Cardiac muscle cell (in vitro differentiated cells and primary cell): ENCODE measurements around the gene LRBA. TPM values are rescaled to one million over a fixed set of nuclear protein-coding genes. Genes with fewer than 3 reads are reported as not detected.

ENCODE experiments used
- DNase-seq, 2 donors: peaks; one replicate each; pipeline versions ENCODE4 v3.0.0 to v3.0.0-alpha.2; 2010 to 2017; ENCODE audit warnings: low read depth in 1 of 2, low spot score in 1 of 2
- H3K27ac ChIP-seq: fragments of 200-600 bp; sonication (generic); 2 replicates; pipeline ENCODE4 v1.5.1; 2016
- H3K27me3 ChIP-seq: fragments of 200-600 bp; sonication (generic); 2 replicates; pipeline ENCODE4 v1.6.0; 2016; ENCODE audit warnings: control low read depth
- H3K36me3 ChIP-seq: fragments of 200-600 bp; sonication (generic); 2 replicates; pipeline ENCODE4 v1.5.1; 2016; ENCODE audit warnings: control low read depth
- H3K4me1 ChIP-seq: fragments of 200-600 bp; sonication (generic); 2 replicates; pipeline ENCODE4 v1.8.1; 2017; ENCODE audit warnings: low read depth, mild to moderate bottlenecking, mixed run types
- H3K4me3 ChIP-seq: fragments of 200-600 bp; sonication (generic); 2 replicates; pipeline ENCODE4 v1.5.1; 2016; ENCODE audit warnings: mild to moderate bottlenecking
- H3K9me3 ChIP-seq: fragments of 200-600 bp; sonication (generic); 2 replicates; pipeline ENCODE4 v1.5.1; 2017; ENCODE audit warnings: low read depth, mild to moderate bottlenecking, control low read depth
- polyA plus RNA-seq: library from polyadenylated mRNA; unstranded; fragments of >200 nt; fragmentation: Nextera tagmentation; extraction: Ambion mirVana; gene quantifications from 2 replicates; pipeline ENCODE4 v1.2.1, GENCODE V29; 2016
- total RNA-seq: library from RNA; depleted of rRNA; stranded (reverse); fragments of >200 nt; gene quantifications from 2 replicates; pipeline ENCODE4 v1.2.3, GENCODE V29; 2016
- TF ChIP-seq, protein P1 (sequence below): IDR thresholded peaks from 2 replicates; pipeline ENCODE4 v1.5.1; 2012; ENCODE audit warnings: low read depth, mild to moderate bottlenecking, low read length

The LRBA gene
- total and polyA plus RNA-seq, 2 experiments from 2014 or later = 17.7 to 58.8 TPM

DNA sequence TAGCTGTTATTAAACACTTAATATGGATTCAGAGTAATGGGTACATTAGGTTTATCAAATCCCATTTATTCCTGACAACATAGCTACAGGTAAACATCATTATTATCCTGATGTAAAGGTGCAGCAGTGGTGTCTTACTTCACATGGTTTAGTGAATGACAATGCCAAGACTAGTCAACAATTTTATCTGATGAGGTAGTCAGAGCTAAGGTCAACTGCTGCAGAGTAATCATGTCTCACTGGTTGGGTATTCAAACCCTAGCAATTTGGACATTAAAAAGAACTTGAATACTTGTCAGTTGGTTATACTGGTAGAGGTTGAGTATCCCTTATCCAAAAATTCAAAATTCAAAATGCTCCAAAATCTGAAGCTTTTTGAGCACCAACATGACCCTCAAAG is 315.5 kb downstream of the LRBA start:
- H3K27me3 ChIP-seq = no peaks in the 10 kb centered on the region
- H3K4me3 ChIP-seq = no peak overlapping the region
- no peak overlapping the region for H3K27ac ChIP-seq
- H3K4me1 ChIP-seq = no peaks in the 10 kb centered on the region
- TF ChIP-seq, protein P1, sequence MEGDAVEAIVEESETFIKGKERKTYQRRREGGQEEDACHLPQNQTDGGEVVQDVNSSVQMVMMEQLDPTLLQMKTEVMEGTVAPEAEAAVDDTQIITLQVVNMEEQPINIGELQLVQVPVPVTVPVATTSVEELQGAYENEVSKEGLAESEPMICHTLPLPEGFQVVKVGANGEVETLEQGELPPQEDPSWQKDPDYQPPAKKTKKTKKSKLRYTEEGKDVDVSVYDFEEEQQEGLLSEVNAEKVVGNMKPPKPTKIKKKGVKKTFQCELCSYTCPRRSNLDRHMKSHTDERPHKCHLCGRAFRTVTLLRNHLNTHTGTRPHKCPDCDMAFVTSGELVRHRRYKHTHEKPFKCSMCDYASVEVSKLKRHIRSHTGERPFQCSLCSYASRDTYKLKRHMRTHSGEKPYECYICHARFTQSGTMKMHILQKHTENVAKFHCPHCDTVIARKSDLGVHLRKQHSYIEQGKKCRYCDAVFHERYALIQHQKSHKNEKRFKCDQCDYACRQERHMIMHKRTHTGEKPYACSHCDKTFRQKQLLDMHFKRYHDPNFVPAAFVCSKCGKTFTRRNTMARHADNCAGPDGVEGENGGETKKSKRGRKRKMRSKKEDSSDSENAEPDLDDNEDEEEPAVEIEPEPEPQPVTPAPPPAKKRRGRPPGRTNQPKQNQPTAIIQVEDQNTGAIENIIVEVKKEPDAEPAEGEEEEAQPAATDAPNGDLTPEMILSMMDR = no peak
- no peaks in the 10 kb centered on the region for H3K36me3 ChIP-seq
- DNase-seq = no peak
- H3K9me3 ChIP-seq = no peaks in the 10 kb centered on the region

DNA sequence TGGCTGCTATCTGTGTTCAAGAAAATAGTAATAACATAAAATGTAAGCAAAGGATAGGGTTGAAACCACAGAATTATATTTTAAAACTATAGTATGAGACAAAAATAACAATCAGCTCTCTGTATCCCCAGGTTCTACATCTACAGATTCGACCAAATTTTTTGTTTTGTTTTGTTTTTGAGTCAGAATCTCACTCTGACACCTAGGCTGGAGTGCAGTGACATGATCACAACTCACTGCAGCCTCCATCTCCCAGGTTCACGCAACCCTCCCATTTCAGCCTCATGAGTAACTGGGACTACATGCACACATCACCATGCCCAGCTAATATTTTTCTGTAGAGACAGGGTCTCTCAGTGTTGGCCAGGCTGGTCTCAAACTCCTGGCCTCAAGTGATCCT is 319.9 kb downstream of the LRBA start:
- no peak overlapping the region for H3K27ac ChIP-seq
- TF ChIP-seq, protein P1 = no peak
- no peaks in the 10 kb centered on the region for H3K36me3 ChIP-seq
- no peak overlapping the region for H3K4me3 ChIP-seq
- no peaks in the 10 kb centered on the region for H3K4me1 ChIP-seq
- no peaks in the 10 kb centered on the region for H3K9me3 ChIP-seq
- H3K27me3 ChIP-seq = no peaks in the 10 kb centered on the region
- no peak for DNase-seq

DNA sequence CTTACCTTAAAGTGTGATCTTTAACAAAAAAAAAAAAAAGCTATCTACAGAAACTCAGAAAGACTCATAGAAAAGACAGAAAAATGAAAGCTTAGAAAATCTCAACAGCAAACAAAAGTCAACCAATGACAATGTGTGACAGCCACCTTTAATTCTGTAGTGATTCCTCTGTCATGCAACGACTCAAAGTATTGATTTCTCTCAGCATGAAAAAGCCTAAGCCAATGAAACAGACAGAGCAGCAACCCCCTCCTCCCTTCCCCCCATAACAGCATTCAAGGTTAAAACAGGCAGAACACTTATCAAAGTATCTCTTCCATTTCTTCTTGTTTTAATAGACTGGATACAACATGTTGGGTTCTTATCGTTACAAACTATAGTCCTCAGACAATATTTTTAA is 320.6 kb downstream of the LRBA start:
- no peaks in the 10 kb centered on the region for H3K4me1 ChIP-seq
- H3K27me3 ChIP-seq = no peaks in the 10 kb centered on the region
- no peaks in the 10 kb centered on the region for H3K36me3 ChIP-seq
- H3K4me3 ChIP-seq = no peak overlapping the region
- TF ChIP-seq, protein P1 = no peak
- H3K9me3 ChIP-seq = no peaks in the 10 kb centered on the region
- no peak for DNase-seq
- no peak overlapping the region for H3K27ac ChIP-seq

DNA sequence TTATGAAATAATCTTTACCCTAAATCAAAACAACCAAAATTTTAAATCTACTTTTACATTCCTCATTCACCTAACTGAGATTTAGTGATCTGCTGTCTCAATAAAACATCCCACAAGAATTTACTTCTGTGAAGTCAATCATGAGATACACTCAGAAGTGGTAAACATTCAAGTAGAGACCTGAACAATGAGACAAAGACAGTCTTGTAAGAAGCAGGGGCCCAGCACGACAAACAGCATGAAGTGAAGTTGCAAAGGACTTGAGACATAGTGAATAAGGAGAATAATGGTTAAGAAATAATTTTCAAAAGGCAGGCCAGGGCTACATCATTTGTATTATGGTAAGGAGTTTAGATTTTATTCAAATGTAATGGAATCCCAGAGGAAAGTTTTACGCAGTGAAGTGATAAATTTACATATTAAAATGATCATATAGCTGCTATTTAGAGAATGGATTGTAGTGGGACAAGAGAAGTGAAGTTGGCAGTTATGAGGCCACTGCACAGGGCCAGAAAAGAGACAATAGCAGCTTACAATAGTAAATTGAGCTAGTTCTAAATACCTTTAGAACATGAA is 331.2 kb downstream of the LRBA start:
- Histone ChIP-seq H3K9me3 (no peaks in the 10 kb centered on the region), H3K4me3 (no peak overlapping the region), H3K36me3 (peaks cover 3% of the 10 kb centered on the region), H3K27ac (no peak overlapping the region), H3K27me3 (no peaks in the 10 kb centered on the region), H3K4me1 (no peaks in the 10 kb centered on the region)
- TF ChIP-seq, protein P1 = no peak
- DNase-seq = no peak

DNA sequence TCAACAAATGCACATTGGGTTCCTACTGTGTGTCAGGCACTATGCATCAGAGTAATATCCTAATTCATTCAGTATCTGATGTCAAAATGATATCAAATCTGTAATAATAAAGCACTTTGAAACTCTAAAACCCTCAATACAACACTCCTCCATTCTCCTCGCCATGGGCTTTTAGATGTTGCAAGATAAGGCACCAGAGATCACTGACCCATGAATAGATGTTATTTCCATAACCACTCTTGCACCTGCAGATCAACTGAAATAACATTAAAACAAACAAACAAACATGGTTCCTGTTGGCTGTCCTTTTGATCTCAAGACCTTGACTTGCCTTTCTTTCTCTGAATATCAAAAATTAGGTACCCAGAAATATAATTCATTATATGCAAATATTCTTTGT is 333.0 kb downstream of the LRBA start:
- H3K9me3 ChIP-seq = no peaks in the 10 kb centered on the region
- H3K4me3 ChIP-seq = no peak overlapping the region
- TF ChIP-seq, protein P1 = no peak

More for the DNA sequence above, 333.0 kb downstream of the LRBA start:
- Histone ChIP-seq H3K4me1 (no peaks in the 10 kb centered on the region), H3K27ac (no peak overlapping the region), H3K27me3 (no peaks in the 10 kb centered on the region), H3K36me3 (peaks cover 3% of the 10 kb centered on the region)
- no peak for DNase-seq
